ENCODE measurements around the gene MTERF4.

Gene MTERF4

GRCh38 chr2:241126201-241126611 lies 24.1 kb upstream of the MTERF4 start:
- DNase-seq (ENCODE audit: insufficient read length, low spot score) = no peak
- peak; percentile 38 for FAIRE-seq
- no peak for TF ChIP-seq POLR2AphosphoS5 (IDR thresholded peaks at IDR 0.05; ENCODE audit: low read depth, low read length)
- TF ChIP-seq POLR2A (IDR thresholded peaks at IDR 0.05; ENCODE audit: low read depth, low read length) = no peak

GRCh38 chr2:241125626-241126025 lies 23.5 kb upstream of the MTERF4 start:
- DNase-seq (ENCODE audit: insufficient read length, low spot score) = no peak
- no peak for TF ChIP-seq SPI1 (IDR thresholded peaks at IDR 0.05; ENCODE audit: low read depth, low read length)
- TF ChIP-seq POLR2A (IDR thresholded peaks at IDR 0.05; ENCODE audit: low read depth, low read length) = no peak
- no peak for TF ChIP-seq PAX5 (IDR thresholded peaks at IDR 0.05; ENCODE audit: insufficient read depth, low read length, severe bottlenecking)
- TF ChIP-seq POU2F2 (IDR thresholded peaks at IDR 0.05; ENCODE audit: low read depth, low read length) = no peak
- no peak for TF ChIP-seq TAF1 (IDR thresholded peaks at IDR 0.05; ENCODE audit: low read depth, low read length)
- no peak for FAIRE-seq

- no peak for FAIRE-seq
- DNase-seq (ENCODE audit: insufficient read length, low spot score) = no peak
- TF ChIP-seq POLR2AphosphoS5 (IDR thresholded peaks at IDR 0.05; ENCODE audit: low read depth, low read length) = no peak
- no peak for TF ChIP-seq POLR2A (IDR thresholded peaks at IDR 0.05; ENCODE audit: low read depth, low read length)
- no peak for TF ChIP-seq SPI1 (IDR thresholded peaks at IDR 0.05; ENCODE audit: low read depth, low read length)
- no peak for TF ChIP-seq POU2F2 (IDR thresholded peaks at IDR 0.05; ENCODE audit: low read depth, low read length)
- no peak for TF ChIP-seq TAF1 (IDR thresholded peaks at IDR 0.05; ENCODE audit: low read depth, low read length)
- TF ChIP-seq PAX5 (IDR thresholded peaks at IDR 0.05; ENCODE audit: insufficient read depth, low read length, severe bottlenecking) = no peak
Measured at GRCh38 chr2:241123816-241124536, 21.9 kb upstream of the MTERF4 start.

GRCh38 chr2:241122376-241123002 lies 20.4 kb upstream of the MTERF4 start:
- FAIRE-seq = no peak
- no peak for TF ChIP-seq PAX5 (IDR thresholded peaks at IDR 0.05; ENCODE audit: insufficient read depth, low read length, severe bottlenecking)
- no peak for TF ChIP-seq POLR2AphosphoS5 (IDR thresholded peaks at IDR 0.05; ENCODE audit: low read depth, low read length)
- TF ChIP-seq SPI1 (IDR thresholded peaks at IDR 0.05; ENCODE audit: low read depth, low read length) = no peak
- no peak for TF ChIP-seq TAF1 (IDR thresholded peaks at IDR 0.05; ENCODE audit: low read depth, low read length)
- TF ChIP-seq POLR2A (IDR thresholded peaks at IDR 0.05; ENCODE audit: low read depth, low read length) = no peak
- TF ChIP-seq POU2F2 (IDR thresholded peaks at IDR 0.05; ENCODE audit: low read depth, low read length) = no peak
- DNase-seq (ENCODE audit: insufficient read length, low spot score) = no peak

- no peak for FAIRE-seq
- no peak for DNase-seq (ENCODE audit: insufficient read length, low spot score)
- no peak for TF ChIP-seq TAF1 (IDR thresholded peaks at IDR 0.05; ENCODE audit: low read depth, low read length)
- no peak for TF ChIP-seq SPI1 (IDR thresholded peaks at IDR 0.05; ENCODE audit: low read depth, low read length)
- no peak for TF ChIP-seq POU2F2 (IDR thresholded peaks at IDR 0.05; ENCODE audit: low read depth, low read length)
- TF ChIP-seq POLR2AphosphoS5 (IDR thresholded peaks at IDR 0.05; ENCODE audit: low read depth, low read length) = no peak
- TF ChIP-seq POLR2A (IDR thresholded peaks at IDR 0.05; ENCODE audit: low read depth, low read length) = no peak
- no peak for TF ChIP-seq PAX5 (IDR thresholded peaks at IDR 0.05; ENCODE audit: insufficient read depth, low read length, severe bottlenecking)
Measured at GRCh38 chr2:241121008-241121407, 18.9 kb upstream of the MTERF4 start.

- no peak for FAIRE-seq
Measured at GRCh38 chr2:241120440-241120839, 18.4 kb upstream of the MTERF4 start.

GRCh38 chr2:241118737-241119505 lies 16.8 kb upstream of the MTERF4 start:
- peak; percentile 31 for FAIRE-seq
- no peak for DNase-seq (ENCODE audit: insufficient read length, low spot score)
- TF ChIP-seq POU2F2 (IDR thresholded peaks at IDR 0.05; ENCODE audit: low read depth, low read length) (no peak), POLR2AphosphoS5 (IDR thresholded peaks at IDR 0.05; ENCODE audit: low read depth, low read length) (no peak), POLR2A (IDR thresholded peaks at IDR 0.05; ENCODE audit: low read depth, low read length) (no peak)

More at GRCh38 chr2:241120440-241120839, 18.4 kb upstream of the MTERF4 start:
- no peak for DNase-seq (ENCODE audit: insufficient read length, low spot score)
- TF ChIP-seq TAF1 (IDR thresholded peaks at IDR 0.05; ENCODE audit: low read depth, low read length) (no peak), POU2F2 (IDR thresholded peaks at IDR 0.05; ENCODE audit: low read depth, low read length) (no peak), POLR2AphosphoS5 (IDR thresholded peaks at IDR 0.05; ENCODE audit: low read depth, low read length) (no peak), POLR2A (IDR thresholded peaks at IDR 0.05; ENCODE audit: low read depth, low read length) (no peak)

- DNase-seq (ENCODE audit: insufficient read length, low spot score) = no peak
- TF ChIP-seq PAX5 (IDR thresholded peaks at IDR 0.05; ENCODE audit: insufficient read depth, low read length, severe bottlenecking) = no peak
- no peak for TF ChIP-seq SPI1 (IDR thresholded peaks at IDR 0.05; ENCODE audit: low read depth, low read length)
- FAIRE-seq = no peak
Measured at GRCh38 chr2:241116606-241117560, 14.8 kb upstream of the MTERF4 start.

GRCh38 chr2:241115361-241115760 lies 13.3 kb upstream of the MTERF4 start:
- TF ChIP-seq PAX5 (IDR thresholded peaks at IDR 0.05; ENCODE audit: insufficient read depth, low read length, severe bottlenecking) (no peak), SPI1 (IDR thresholded peaks at IDR 0.05; ENCODE audit: low read depth, low read length) (no peak), TAF1 (IDR thresholded peaks at IDR 0.05; ENCODE audit: low read depth, low read length) (no peak), POLR2AphosphoS5 (IDR thresholded peaks at IDR 0.05; ENCODE audit: low read depth, low read length) (no peak), POU2F2 (IDR thresholded peaks at IDR 0.05; ENCODE audit: low read depth, low read length) (no peak), POLR2A (IDR thresholded peaks at IDR 0.05; ENCODE audit: low read depth, low read length) (no peak)
- FAIRE-seq (no peak), DNase-seq (ENCODE audit: insufficient read length, low spot score) (no peak)
